Erythroblast (primary cell): ENCODE data around the gene DAB2IP.

Source experiments
- GATA1 ChIP-seq: IDR thresholded peaks from 2 replicates; pipeline ENCODE4 v1.6.1; 2011; ENCODE audit warnings: low read depth, mild to moderate bottlenecking, control low read depth, low read length, moderate library complexity
- POLR2A ChIP-seq: IDR thresholded peaks from 2 replicates; pipeline ENCODE4 v1.6.1; 2011; ENCODE audit warnings: mild to moderate bottlenecking, low read length

DNA sequence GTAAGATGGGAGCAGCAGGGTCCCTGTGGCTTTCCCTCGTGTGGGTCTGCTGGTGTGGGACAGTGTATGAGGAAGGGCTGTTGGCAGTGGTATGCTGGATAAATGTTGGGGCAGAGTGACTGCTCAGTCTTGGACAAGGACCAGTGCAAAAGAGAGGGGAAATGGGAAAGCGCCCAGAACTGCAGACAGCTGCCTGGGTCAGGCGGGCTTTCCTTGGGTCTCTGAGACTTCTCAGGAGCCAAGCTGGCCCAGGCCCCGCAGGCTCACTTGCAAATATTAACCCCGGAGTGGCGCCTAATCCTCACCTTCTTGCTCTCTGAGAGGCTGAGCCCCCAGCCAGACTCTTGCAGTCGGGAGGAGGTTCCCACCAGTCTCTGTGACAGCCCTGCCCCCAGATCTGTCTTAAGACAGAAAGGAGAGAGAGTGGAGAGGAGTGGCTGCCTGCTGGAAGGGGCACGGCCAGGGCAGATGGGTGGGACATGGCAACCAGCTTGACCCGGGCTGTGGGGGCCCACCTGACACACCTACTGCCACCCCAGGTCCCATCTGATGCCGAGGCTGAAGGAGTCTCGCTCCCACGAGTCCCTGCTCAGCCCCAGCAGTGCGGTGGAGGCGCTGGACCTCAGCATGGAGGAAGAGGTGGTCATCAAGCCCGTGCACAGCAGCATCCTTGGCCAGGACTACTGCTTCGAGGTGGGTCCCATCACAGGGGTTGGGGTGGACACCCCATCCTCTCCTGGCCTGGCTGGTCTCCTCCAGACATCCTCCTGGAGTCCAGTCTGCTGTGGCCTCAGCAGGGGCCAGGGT lies 105.2 kb downstream of the DAB2IP start:
- no peak for TF ChIP-seq POLR2A
- no peak for TF ChIP-seq GATA1
